ENCODE results near the gene IPPK.

DNA sequence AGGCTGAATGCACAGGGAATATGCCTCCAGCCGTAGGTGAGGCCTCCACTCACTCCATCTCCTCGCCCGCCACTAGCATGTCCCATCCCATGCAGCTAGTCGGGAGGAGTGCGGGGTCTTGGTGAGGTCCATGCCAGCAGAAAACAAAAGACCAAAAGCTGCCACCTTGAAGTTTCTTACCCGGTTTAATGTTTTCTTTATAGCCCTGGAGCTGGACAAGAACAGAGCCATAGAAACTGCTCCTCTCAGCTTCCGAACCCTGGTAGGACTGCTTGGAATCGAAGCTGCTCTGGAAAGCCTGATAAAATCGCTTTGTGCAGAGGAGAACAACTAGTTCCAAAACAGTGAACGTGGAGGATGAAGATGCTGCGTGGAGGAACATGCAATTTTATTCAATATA is 57.1 kb downstream of the IPPK start:
- TF ChIP-seq, protein P1, sequence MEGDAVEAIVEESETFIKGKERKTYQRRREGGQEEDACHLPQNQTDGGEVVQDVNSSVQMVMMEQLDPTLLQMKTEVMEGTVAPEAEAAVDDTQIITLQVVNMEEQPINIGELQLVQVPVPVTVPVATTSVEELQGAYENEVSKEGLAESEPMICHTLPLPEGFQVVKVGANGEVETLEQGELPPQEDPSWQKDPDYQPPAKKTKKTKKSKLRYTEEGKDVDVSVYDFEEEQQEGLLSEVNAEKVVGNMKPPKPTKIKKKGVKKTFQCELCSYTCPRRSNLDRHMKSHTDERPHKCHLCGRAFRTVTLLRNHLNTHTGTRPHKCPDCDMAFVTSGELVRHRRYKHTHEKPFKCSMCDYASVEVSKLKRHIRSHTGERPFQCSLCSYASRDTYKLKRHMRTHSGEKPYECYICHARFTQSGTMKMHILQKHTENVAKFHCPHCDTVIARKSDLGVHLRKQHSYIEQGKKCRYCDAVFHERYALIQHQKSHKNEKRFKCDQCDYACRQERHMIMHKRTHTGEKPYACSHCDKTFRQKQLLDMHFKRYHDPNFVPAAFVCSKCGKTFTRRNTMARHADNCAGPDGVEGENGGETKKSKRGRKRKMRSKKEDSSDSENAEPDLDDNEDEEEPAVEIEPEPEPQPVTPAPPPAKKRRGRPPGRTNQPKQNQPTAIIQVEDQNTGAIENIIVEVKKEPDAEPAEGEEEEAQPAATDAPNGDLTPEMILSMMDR (IDR thresholded peaks at IDR 0.05; ENCODE audit: control extremely low read depth in 1 of 3, insufficient read depth in 1 of 3, low read depth in 1 of 3, low read length in 3 of 3) = no peak
- TF ChIP-seq EZH2 (IDR thresholded peaks at IDR 0.05; ENCODE audit: low read depth, low read length, severe bottlenecking) (no peak), POLR2A (IDR thresholded peaks at IDR 0.05; ENCODE audit: control extremely low read depth in 1 of 2, low read depth in 2 of 2, low read length in 2 of 2) (no peak), SP4 (IDR thresholded peaks at IDR 0.05; ENCODE audit: low read length) (no peak), CEBPB (IDR thresholded peaks at IDR 0.05; ENCODE audit: low read depth, low read length) (no peak), EP300 (IDR thresholded peaks at IDR 0.05; ENCODE audit: borderline replicate concordance in 1 of 2, low read depth in 2 of 2, low read length in 2 of 2) (no peak), SP1 (IDR thresholded peaks at IDR 0.05; ENCODE audit: low read depth, low read length) (no peak), KDM5A (IDR thresholded peaks at IDR 0.05; ENCODE audit: low read length) (no peak), BRCA1 (IDR thresholded peaks at IDR 0.05; ENCODE audit: low read depth, low read length) (no peak)

All from H1 (cell line).